OCI-LY7 (cell line): ENCODE measurements around the gene KIT. TPM values are rescaled to one million over a fixed set of nuclear protein-coding genes. Genes with fewer than 3 reads are reported as not detected.

ENCODE experiments used
- BruUV-seq: library from RNA; stranded (reverse); fragments of 400-500 nt; replicated peaks from 2 replicates; lab custom pipeline; 2021; lab: Mats Ljungman, UMichigan
- CTCF ChIA-PET: fragments of 300-600 bp; sonication (Branson Sonifier 250); formaldehyde crosslinking; loops from one replicate; lab custom pipeline; 2022; ENCODE audit warnings: antibody characterized with exemption; ENCODE audit not compliant: unreplicated experiment; lab: Charles Lee
- POLR2A ChIA-PET: fragments of 300-600 bp; sonication (Branson Sonifier 250); formaldehyde crosslinking; loops from one replicate; lab custom pipeline; 2022; ENCODE audit warnings: antibody characterized with exemption; lab: Charles Lee
- DNase-seq: peaks from one replicate; pipeline ENCODE4 v3.0.0-alpha.2; 2015; ENCODE audit warnings: low spot score
- H2AFZ ChIP-seq: fragments of 200-600 bp; sonication (generic), shearing (Covaris generic); 2 replicates; pipeline ENCODE4 v1.6.1; 2014; ENCODE audit warnings: mild to moderate bottlenecking, antibody characterized with exemption, low read length, moderate library complexity
- H3K27ac ChIP-seq: fragments of 200-600 bp; sonication (generic); 2 replicates; pipeline ENCODE4 v1.5.1; 2014; ENCODE audit warnings: mixed run types, low read depth, mild to moderate bottlenecking, moderate library complexity, low read length, inconsistent platforms; ENCODE audit not compliant: poor library complexity, severe bottlenecking
- H3K36me3 ChIP-seq: fragments of 200-600 bp; sonication (generic); 2 replicates; pipeline ENCODE4 v1.6.1; 2014; ENCODE audit warnings: mild to moderate bottlenecking, antibody characterized with exemption, low read length, moderate library complexity, mixed read lengths; ENCODE audit not compliant: insufficient read depth
- H3K4me1 ChIP-seq: fragments of 200-600 bp; sonication (generic); 2 replicates; pipeline ENCODE4 v1.5.1; 2014; ENCODE audit warnings: mild to moderate bottlenecking, low read length; ENCODE audit not compliant: insufficient read depth, poor library complexity, severe bottlenecking
- H3K4me2 ChIP-seq: fragments of 200-600 bp; sonication (generic); 2 replicates; pipeline ENCODE4 v1.6.1; 2014; ENCODE audit warnings: mild to moderate bottlenecking, low read length
- H3K4me3 ChIP-seq: fragments of 200-600 bp; sonication (generic); 2 replicates; pipeline ENCODE4 v1.5.1; 2014; ENCODE audit warnings: mild to moderate bottlenecking, low read depth, low read length; ENCODE audit not compliant: poor library complexity, severe bottlenecking
- H3K79me2 ChIP-seq: fragments of 200-600 bp; sonication (generic); 2 replicates; pipeline ENCODE4 v1.6.1; 2016; ENCODE audit warnings: low read depth, mild to moderate bottlenecking, low read length, moderate library complexity, mixed read lengths; ENCODE audit not compliant: insufficient read depth
- H3K9me2 ChIP-seq: fragments of 200-600 bp; sonication (generic); 2 replicates; pipeline ENCODE4 v1.6.1; 2016; ENCODE audit warnings: mild to moderate bottlenecking, low read length, mixed read lengths; ENCODE audit not compliant: insufficient read depth
- H3K9me3 ChIP-seq: fragments of 200-600 bp; sonication (generic); 2 replicates; pipeline ENCODE4 v1.6.1; 2014; ENCODE audit warnings: mild to moderate bottlenecking, mixed run types, low read length, mixed read lengths
- H4K20me1 ChIP-seq: fragments of 200-600 bp; sonication (generic); 2 replicates; pipeline ENCODE4 v1.6.1; 2014; ENCODE audit warnings: mild to moderate bottlenecking, antibody characterized with exemption, low read length, moderate library complexity, mixed read lengths; ENCODE audit not compliant: insufficient read depth
- EZH2phosphoT487 ChIP-seq: fragments of 200-600 bp; sonication (generic); IDR thresholded peaks from 2 replicates; pipeline ENCODE4 v1.6.1; 2018; ENCODE audit warnings: low read depth, borderline replicate concordance, mild to moderate bottlenecking, mixed run types, antibody characterized with exemption, low read length, moderate library complexity, mixed read lengths
- intact Hi-C: fragments of 100-400 bp; cut with micrococcal nuclease; formaldehyde crosslinking; loops from one replicate; pipeline ENCODE4 v1.10.0; 2022; ENCODE audit not compliant: unreplicated experiment
- total RNA-seq, 2 experiments: library from RNA; depleted of rRNA in 1 of 2; stranded (reverse); fragments of >200 nt in 1 of 2; shearing (Covaris generic) in 1 of 2; gene quantifications; 2 replicates each; pipeline ENCODE4 v1.2.3, GENCODE V29; 2014 to 2022
- TF ChIP-seq, protein P1 (sequence below): fragments of 200-600 bp; sonication (generic); conservative IDR thresholded peaks from 2 replicates; pipeline ENCODE4 v1.5.1; 2014; ENCODE audit warnings: mild to moderate bottlenecking, antibody characterized with exemption, low read length, moderate library complexity, mixed read lengths

KIT gene
- total RNA-seq, 2 experiments from 2014 or later = not detected

- no peaks in the 10 kb centered on the region for H3K9me2 ChIP-seq
- H3K27ac ChIP-seq = no peak overlapping the region
- intact Hi-C loops = no loop called here
- CTCF ChIA-PET = no interaction called here
- no peaks in the 10 kb centered on the region for H3K36me3 ChIP-seq
- H3K79me2 ChIP-seq = no peaks in the 10 kb centered on the region
- H4K20me1 ChIP-seq = no peaks in the 10 kb centered on the region
- POLR2A ChIA-PET = no interaction called here
- BruUV-seq = no TSS peak
- no peak overlapping the region for H2AFZ ChIP-seq
- TF ChIP-seq EZH2phosphoT487 = no peak
- TF ChIP-seq, protein P1, sequence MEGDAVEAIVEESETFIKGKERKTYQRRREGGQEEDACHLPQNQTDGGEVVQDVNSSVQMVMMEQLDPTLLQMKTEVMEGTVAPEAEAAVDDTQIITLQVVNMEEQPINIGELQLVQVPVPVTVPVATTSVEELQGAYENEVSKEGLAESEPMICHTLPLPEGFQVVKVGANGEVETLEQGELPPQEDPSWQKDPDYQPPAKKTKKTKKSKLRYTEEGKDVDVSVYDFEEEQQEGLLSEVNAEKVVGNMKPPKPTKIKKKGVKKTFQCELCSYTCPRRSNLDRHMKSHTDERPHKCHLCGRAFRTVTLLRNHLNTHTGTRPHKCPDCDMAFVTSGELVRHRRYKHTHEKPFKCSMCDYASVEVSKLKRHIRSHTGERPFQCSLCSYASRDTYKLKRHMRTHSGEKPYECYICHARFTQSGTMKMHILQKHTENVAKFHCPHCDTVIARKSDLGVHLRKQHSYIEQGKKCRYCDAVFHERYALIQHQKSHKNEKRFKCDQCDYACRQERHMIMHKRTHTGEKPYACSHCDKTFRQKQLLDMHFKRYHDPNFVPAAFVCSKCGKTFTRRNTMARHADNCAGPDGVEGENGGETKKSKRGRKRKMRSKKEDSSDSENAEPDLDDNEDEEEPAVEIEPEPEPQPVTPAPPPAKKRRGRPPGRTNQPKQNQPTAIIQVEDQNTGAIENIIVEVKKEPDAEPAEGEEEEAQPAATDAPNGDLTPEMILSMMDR = no peak
- no peaks in the 10 kb centered on the region for H3K9me3 ChIP-seq
- no peak overlapping the region for H3K4me2 ChIP-seq
- no peaks in the 10 kb centered on the region for H3K4me1 ChIP-seq
- H3K4me3 ChIP-seq = no peak overlapping the region
- DNase-seq = no peak
Measured at GRCh38 chr4:54728368-54728767, 70.6 kb downstream of the KIT start.

DNA sequence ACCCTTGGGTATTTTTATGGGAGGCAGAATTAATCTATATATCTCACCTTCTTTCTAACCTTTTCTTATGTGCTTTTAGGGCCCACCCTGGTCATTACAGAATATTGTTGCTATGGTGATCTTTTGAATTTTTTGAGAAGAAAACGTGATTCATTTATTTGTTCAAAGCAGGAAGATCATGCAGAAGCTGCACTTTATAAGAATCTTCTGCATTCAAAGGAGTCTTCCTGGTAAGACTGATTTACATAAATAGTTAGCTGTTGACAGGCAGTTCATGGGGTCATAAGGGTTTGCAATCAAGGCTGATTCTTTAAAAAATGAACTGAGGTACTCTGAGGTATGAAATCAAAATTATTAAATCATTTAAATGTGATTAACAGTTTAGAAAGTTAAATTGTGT is 71.5 kb downstream of the KIT start:
- no peak overlapping the region for H2AFZ ChIP-seq
- intact Hi-C loops = no loop called here
- no peaks in the 10 kb centered on the region for H3K79me2 ChIP-seq
- H3K9me2 ChIP-seq = no peaks in the 10 kb centered on the region
- no peak for DNase-seq
- H3K36me3 ChIP-seq = no peaks in the 10 kb centered on the region
- no peak overlapping the region for H3K27ac ChIP-seq
- BruUV-seq = no TSS peak
- CTCF ChIA-PET = no interaction called here
- H4K20me1 ChIP-seq = no peaks in the 10 kb centered on the region
- POLR2A ChIA-PET = interaction anchor here (0.9 kb wide), 1 partner anchor 9 kb away, joined by 3 read pairs; no protein-coding TSS in a partner anchor
- no peaks in the 10 kb centered on the region for H3K4me1 ChIP-seq
- TF ChIP-seq EZH2phosphoT487 = no peak
- H3K4me3 ChIP-seq = no peak overlapping the region
- H3K4me2 ChIP-seq = no peak overlapping the region
- no peaks in the 10 kb centered on the region for H3K9me3 ChIP-seq

DNA sequence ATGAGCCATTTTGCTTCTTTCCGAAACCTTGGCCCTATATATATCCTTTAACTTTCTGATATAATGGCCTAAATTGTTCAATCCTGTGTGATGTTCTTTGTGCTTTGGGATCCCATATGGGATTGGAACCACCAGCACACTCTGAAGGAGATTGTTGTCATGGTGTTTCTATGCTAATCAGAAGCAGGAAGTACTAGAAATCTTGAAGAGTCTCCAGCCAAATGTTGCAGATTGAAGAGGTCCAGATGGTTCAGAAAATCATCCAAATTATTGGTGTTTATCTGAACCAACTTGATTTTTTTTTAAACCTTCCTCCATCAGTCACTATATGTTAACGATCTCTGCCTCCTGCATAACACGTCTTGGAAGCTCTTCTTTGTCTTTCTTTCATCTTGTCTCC is 72.8 kb downstream of the KIT start:
- Histone ChIP-seq H2AFZ (no peak overlapping the region), H3K9me2 (no peaks in the 10 kb centered on the region), H3K4me3 (no peak overlapping the region), H3K4me1 (no peaks in the 10 kb centered on the region), H3K36me3 (no peaks in the 10 kb centered on the region), H4K20me1 (no peaks in the 10 kb centered on the region), H3K79me2 (no peaks in the 10 kb centered on the region), H3K4me2 (no peak overlapping the region), H3K27ac (no peak overlapping the region), H3K9me3 (no peaks in the 10 kb centered on the region)
- TF ChIP-seq EZH2phosphoT487 = no peak
- TF ChIP-seq, protein P1 = no peak
- POLR2A ChIA-PET = no interaction called here
- no peak for DNase-seq
- no TSS peak for BruUV-seq
- intact Hi-C loops = no loop called here
- CTCF ChIA-PET = no interaction called here
